ENCODE measurements around the gene STARD4. TPM values are rescaled to one million over a fixed set of nuclear protein-coding genes. Genes with fewer than 3 reads are reported as not detected.
A peak's percentile ranks its signal among the peaks of the same experiment; 100 is the strongest.

The STARD4 gene
- total RNA-seq, 1 donor from 2014 or later: 29.7 TPM

- Mint-ChIP-seq H3K4me1 (ENCODE audit: unreplicated experiment) (peaks cover 11% of the 10 kb centered on the region), H3K4me3 (ENCODE audit: unreplicated experiment) (no peak overlapping the region), H3K36me3 (ENCODE audit: unreplicated experiment) (no peaks in the 10 kb centered on the region), H3K9me3 (ENCODE audit: unreplicated experiment) (no peaks in the 10 kb centered on the region), H3K27me3 (ENCODE audit: unreplicated experiment) (no peaks in the 10 kb centered on the region), H3K27ac (ENCODE audit: unreplicated experiment) (no peak overlapping the region)
- TF ChIP-seq CTCF (IDR thresholded peaks at IDR 0.05): no peak
- DNase-seq (ENCODE audit: extremely low spot score, unreplicated experiment): no peak
Measured at GRCh38 chr5:111528056-111528455, 15.7 kb upstream of the STARD4 start.

- Mint-ChIP-seq H3K4me1 (ENCODE audit: unreplicated experiment) (no peaks in the 10 kb centered on the region), H3K36me3 (ENCODE audit: unreplicated experiment) (no peaks in the 10 kb centered on the region), H3K4me3 (ENCODE audit: unreplicated experiment) (no peak overlapping the region), H3K27ac (ENCODE audit: unreplicated experiment) (no peak overlapping the region), H3K9me3 (ENCODE audit: unreplicated experiment) (no peaks in the 10 kb centered on the region), H3K27me3 (ENCODE audit: unreplicated experiment) (no peaks in the 10 kb centered on the region)
- TF ChIP-seq CTCF (IDR thresholded peaks at IDR 0.05): no peak
- no peak for DNase-seq (ENCODE audit: extremely low spot score, unreplicated experiment)
Measured at GRCh38 chr5:111520908-111521307, 8.6 kb upstream of the STARD4 start.

GRCh38 chr5:111518777-111519176 lies 6.4 kb upstream of the STARD4 start:
- H3K9me3 Mint-ChIP-seq (ENCODE audit: unreplicated experiment): no peaks in the 10 kb centered on the region
- H3K4me3 Mint-ChIP-seq (ENCODE audit: unreplicated experiment): no peak overlapping the region
- no peak for TF ChIP-seq CTCF (IDR thresholded peaks at IDR 0.05)
- H3K27me3 Mint-ChIP-seq (ENCODE audit: unreplicated experiment): no peaks in the 10 kb centered on the region
- H3K4me1 Mint-ChIP-seq (ENCODE audit: unreplicated experiment): peaks cover 5% of the 10 kb centered on the region
- no peaks in the 10 kb centered on the region for H3K36me3 Mint-ChIP-seq (ENCODE audit: unreplicated experiment)
- no peak for DNase-seq (ENCODE audit: extremely low spot score, unreplicated experiment)
- H3K27ac Mint-ChIP-seq (ENCODE audit: unreplicated experiment): no peak overlapping the region

GRCh38 chr5:111517853-111518501 lies 5.6 kb upstream of the STARD4 start:
- H3K27ac Mint-ChIP-seq (ENCODE audit: unreplicated experiment): no peak overlapping the region
- DNase-seq (ENCODE audit: extremely low spot score, unreplicated experiment): no peak
- no peaks in the 10 kb centered on the region for H3K9me3 Mint-ChIP-seq (ENCODE audit: unreplicated experiment)
- no peaks in the 10 kb centered on the region for H3K36me3 Mint-ChIP-seq (ENCODE audit: unreplicated experiment)
- H3K4me1 Mint-ChIP-seq (ENCODE audit: unreplicated experiment): peaks cover 10% of the 10 kb centered on the region
- TF ChIP-seq CTCF (IDR thresholded peaks at IDR 0.05): no peak
- H3K27me3 Mint-ChIP-seq (ENCODE audit: unreplicated experiment): no peaks in the 10 kb centered on the region
- H3K4me3 Mint-ChIP-seq (ENCODE audit: unreplicated experiment): no peak overlapping the region

GRCh38 chr5:111514087-111514486 lies 1.8 kb upstream of the STARD4 start:
- no peak for DNase-seq (ENCODE audit: extremely low spot score, unreplicated experiment)
- peak overlapping the region; percentile 50 for H3K27ac Mint-ChIP-seq (ENCODE audit: unreplicated experiment)
- TF ChIP-seq CTCF (IDR thresholded peaks at IDR 0.05): no peak
- no peaks in the 10 kb centered on the region for H3K9me3 Mint-ChIP-seq (ENCODE audit: unreplicated experiment)
- H3K4me1 Mint-ChIP-seq (ENCODE audit: unreplicated experiment): peaks cover 34% of the 10 kb centered on the region
- peak overlapping the region; percentile 35 for H3K4me3 Mint-ChIP-seq (ENCODE audit: unreplicated experiment)
- no peaks in the 10 kb centered on the region for H3K36me3 Mint-ChIP-seq (ENCODE audit: unreplicated experiment)
- no peaks in the 10 kb centered on the region for H3K27me3 Mint-ChIP-seq (ENCODE audit: unreplicated experiment)

Data from osteocyte (in vitro differentiated cells).